Kidney (tissue), 14 donors: ENCODE data around the gene PAPOLG. TPM values are rescaled to one million over a fixed set of nuclear protein-coding genes. Genes with fewer than 3 reads are reported as not detected.

Experiments
- DNase-seq, 5 donors: peaks; one replicate each; pipeline ENCODE4 v3.0.0-alpha.2; 2013 to 2020
- FAIRE-seq: peaks from 2 replicates; lab custom pipeline; 2012; peaks lifted over from hg19 to GRCh38; lab: Jason Lieb, UNC
- H3K27ac ChIP-seq, 2 donors: one replicate each; pipeline ENCODE4 v1.7.0; 2013; ENCODE audit warnings: low read depth in 2 of 2, low read length in 2 of 2, inconsistent platforms in 1 of 2
- H3K27me3 ChIP-seq: one replicate; pipeline ENCODE4 v1.7.1; 2013; ENCODE audit warnings: low read length, inconsistent platforms; ENCODE audit not compliant: control insufficient read depth, insufficient read depth
- H3K36me3 ChIP-seq, 3 donors: one replicate each; pipeline versions ENCODE4 v1.7.0 to v1.7.1; 2013; ENCODE audit warnings: low read length in 3 of 3, control low read depth in 1 of 3, inconsistent platforms in 1 of 3; ENCODE audit not compliant: insufficient read depth in 3 of 3, control insufficient read depth in 2 of 3
- H3K4me1 ChIP-seq, 3 donors: one replicate each; pipeline versions ENCODE4 v1.7.0 to v1.7.1; 2013; ENCODE audit warnings: low read length in 3 of 3, inconsistent platforms in 1 of 3, low read depth in 1 of 3; ENCODE audit not compliant: control insufficient read depth in 2 of 3, insufficient read depth in 2 of 3
- H3K4me3 ChIP-seq, 3 donors: one replicate each; pipeline versions ENCODE4 v1.7.0 to v1.8.1; 2013; ENCODE audit warnings: low read length in 3 of 3, control low read depth in 1 of 3, inconsistent platforms in 1 of 3
- H3K9ac ChIP-seq, 3 donors: one replicate each; pipeline versions ENCODE4 v1.7.0 to v1.7.1; 2013; ENCODE audit warnings: low read length in 3 of 3, control low read depth in 1 of 3, inconsistent platforms in 1 of 3
- H3K9me3 ChIP-seq, 3 donors: one replicate each; pipeline versions ENCODE4 v1.7.0 to v1.7.1; 2013; ENCODE audit warnings: low read length in 3 of 3, control low read depth in 1 of 3, inconsistent platforms in 1 of 3; ENCODE audit not compliant: control insufficient read depth in 2 of 3, insufficient read depth in 1 of 3
- CTCF ChIP-seq: IDR thresholded peaks from 3 replicates; pipeline ENCODE4 v1.5.1; 2012; ENCODE audit warnings: mild to moderate bottlenecking, moderate library complexity, borderline replicate concordance; ENCODE audit not compliant: insufficient read depth; ENCODE audit errors: extremely low read depth
- intact Hi-C: fragments of 100-400 bp; cut with DNase I; formaldehyde crosslinking; loops from one replicate; pipeline ENCODE4 v1.11.1; 2022
- polyA plus RNA-seq: library from polyadenylated mRNA; stranded (reverse); fragments of 350-450 nt; fragmentation: Illumina TruSeq; extraction: RNeasy Lipid Tissue Mini Kit (QIAGEN cat#74804); gene quantifications from one replicate; pipeline ENCODE4 v1.2.3, GENCODE V29; 2014; ENCODE audit warnings: low read depth, low replicate concordance; ENCODE audit not compliant: insufficient read depth
- total RNA-seq: library from RNA; stranded (reverse); fragmentation: NEBNext Ultra II Directional; extraction: Animal tissue kit (Norgen Biotek cat#: 25700); gene quantifications from one replicate; pipeline ENCODE4 v1.2.1, GENCODE V29; 2021
- donor health status: control.
- donor health status: control.
- donor health status: control.
- donor health status: control.
- donor health status: control.
- donor health status: DM: yes; HTN: yes; CAD: no.
- donor health status: Normal renal cell carcinoma (clear cell type).

PAPOLG gene
- total and polyA plus RNA-seq, 2 donors from 2014 or later: 3.0 to 12.2 TPM

- no peaks in the 10 kb centered on the region for H3K4me1 ChIP-seq
- H3K9ac ChIP-seq: no peak overlapping the region
- DNase-seq (no peak), FAIRE-seq (no peak)
- intact Hi-C loops: no loop called here
- no peaks in the 10 kb centered on the region for H3K36me3 ChIP-seq
- TF ChIP-seq CTCF: no peak
- no peaks in the 10 kb centered on the region for H3K27me3 ChIP-seq
- no peaks in the 10 kb centered on the region for H3K9me3 ChIP-seq
- H3K4me3 ChIP-seq: no peak overlapping the region
- no peak overlapping the region for H3K27ac ChIP-seq
These were observed 45.4 kb upstream of the PAPOLG start for GRCh38 chr2:60710707-60711106.

GRCh38 chr2:60715561-60715960 lies 40.5 kb upstream of the PAPOLG start:
- H3K36me3 ChIP-seq: no peaks in the 10 kb centered on the region
- no peak for TF ChIP-seq CTCF
- no peak overlapping the region for H3K4me3 ChIP-seq
- H3K27ac ChIP-seq: no peak overlapping the region
- H3K27me3 ChIP-seq: no peaks in the 10 kb centered on the region
- no peaks in the 10 kb centered on the region for H3K4me1 ChIP-seq
- DNase-seq (no peak), FAIRE-seq (no peak)
- no peak overlapping the region for H3K9ac ChIP-seq
- intact Hi-C loops: no loop called here
- no peaks in the 10 kb centered on the region for H3K9me3 ChIP-seq

- Histone ChIP-seq H3K36me3 (no peaks in the 10 kb centered on the region), H3K27me3 (no peaks in the 10 kb centered on the region), H3K27ac (no peak overlapping the region), H3K4me1 (no peaks in the 10 kb centered on the region), H3K4me3 (no peak overlapping the region), H3K9me3 (no peaks in the 10 kb centered on the region), H3K9ac (no peak overlapping the region)
- DNase-seq: no peak
- no peak for TF ChIP-seq CTCF
- intact Hi-C loops: no loop called here
- no peak for FAIRE-seq
These were observed 38.4 kb upstream of the PAPOLG start for GRCh38 chr2:60717691-60718090.

GRCh38 chr2:60719331-60719730 lies 36.7 kb upstream of the PAPOLG start:
- no peaks in the 10 kb centered on the region for H3K27me3 ChIP-seq
- no peaks in the 10 kb centered on the region for H3K4me1 ChIP-seq
- H3K36me3 ChIP-seq: no peaks in the 10 kb centered on the region
- peaks cover 0 to 3% (median 0%) of the 10 kb centered on the region in 3 donors for H3K9me3 ChIP-seq
- no peak overlapping the region for H3K4me3 ChIP-seq
- H3K9ac ChIP-seq: no peak overlapping the region
- TF ChIP-seq CTCF: no peak
- H3K27ac ChIP-seq: no peak overlapping the region
- intact Hi-C loops: no loop called here
- FAIRE-seq (no peak), DNase-seq (no peak)
